HG02798 (cell line): Measurements from ENCODE around the gene SREBF2.
"Not testable (repeated sequence)": the region's sequence is repeated elsewhere in the genome, so short reads cannot be mapped to it uniquely, and the experiment has no call there.

Experiments used
- ATAC-seq: cut with Tn5 transposase; IDR thresholded peaks from one replicate; pipeline ENCODE4 v1.9.1; 2021; ENCODE audit warnings: mild to moderate bottlenecking; ENCODE audit not compliant: unreplicated experiment, poor library complexity

SREBF2 gene

DNA sequence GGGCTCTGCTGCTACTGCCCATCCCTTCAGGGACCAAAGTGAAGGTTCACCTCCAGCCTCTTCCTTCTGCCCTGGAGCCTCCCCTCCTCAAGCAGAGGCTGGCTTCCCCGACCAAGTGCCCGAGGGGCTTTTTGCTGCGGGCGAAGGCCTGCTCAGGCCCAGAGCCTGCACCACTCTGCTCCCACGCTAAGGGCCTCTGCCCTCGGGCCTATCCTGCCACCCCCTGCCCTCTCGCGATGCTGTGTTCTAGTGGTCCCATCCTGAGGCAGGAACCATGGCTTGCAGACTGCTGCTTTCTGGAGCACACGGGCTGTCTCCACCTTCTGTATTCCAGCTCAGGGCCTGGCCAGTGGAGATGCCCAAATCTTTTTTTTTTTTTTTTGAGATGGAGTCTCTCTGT is 102.6 kb downstream of the SREBF2 start:
- no peak for ATAC-seq

DNA sequence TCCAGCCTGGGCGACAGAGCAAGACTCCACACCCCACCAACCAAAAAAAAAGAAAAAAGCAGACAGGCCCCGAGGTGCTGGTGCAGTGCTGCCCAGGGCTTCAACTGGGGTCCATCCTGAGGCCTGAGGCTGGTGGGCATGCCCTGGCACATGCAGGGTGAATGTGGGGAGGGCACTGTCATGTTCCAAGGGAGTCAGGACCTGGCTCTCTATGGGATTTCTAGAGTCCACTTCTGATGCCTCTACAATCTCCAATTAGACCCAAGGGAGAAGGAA is 103.9 kb downstream of the SREBF2 start:
- ATAC-seq = no peak

DNA sequence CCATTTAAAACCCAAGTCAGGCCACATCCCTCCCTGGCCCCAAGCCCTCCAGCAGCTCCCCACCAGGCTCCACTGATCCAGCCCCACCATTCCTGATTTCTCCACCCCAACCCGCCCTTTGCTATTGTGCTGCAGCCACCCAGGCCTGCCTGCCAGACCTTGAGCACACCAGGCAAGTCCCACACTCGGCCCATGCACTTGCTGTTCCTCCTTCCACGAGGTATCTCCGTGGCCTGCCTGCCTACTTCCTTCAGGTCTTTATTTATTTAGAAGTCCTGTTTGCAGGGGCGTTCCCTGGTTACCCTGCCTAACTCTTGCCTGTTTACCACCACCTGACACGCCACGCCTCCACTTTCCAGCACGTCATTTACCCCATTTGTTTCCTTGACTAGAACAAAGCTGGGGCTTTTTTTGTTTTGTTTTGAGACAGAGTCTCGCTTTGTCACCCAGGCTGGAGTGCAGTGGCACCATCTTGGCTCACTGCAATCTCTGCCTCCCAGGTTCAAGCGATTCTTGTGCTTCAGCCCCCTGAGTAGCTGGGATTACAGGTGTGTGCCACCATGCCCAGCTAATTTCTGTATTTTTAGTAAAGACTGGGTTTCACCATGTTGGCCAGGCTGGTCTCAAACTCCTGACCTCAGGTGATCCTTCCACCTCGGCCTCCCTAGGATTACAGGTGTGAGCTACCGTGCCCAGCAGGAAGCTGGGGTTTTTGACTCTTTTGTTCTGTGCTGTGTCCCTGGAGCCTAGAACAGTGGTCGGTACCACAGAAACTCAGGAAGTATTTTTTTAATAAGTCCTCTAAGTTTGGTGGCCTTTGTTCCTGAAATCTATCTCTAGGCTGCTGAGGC is 107.3 kb downstream of the SREBF2 start:
- ATAC-seq = peak; percentile 63

DNA sequence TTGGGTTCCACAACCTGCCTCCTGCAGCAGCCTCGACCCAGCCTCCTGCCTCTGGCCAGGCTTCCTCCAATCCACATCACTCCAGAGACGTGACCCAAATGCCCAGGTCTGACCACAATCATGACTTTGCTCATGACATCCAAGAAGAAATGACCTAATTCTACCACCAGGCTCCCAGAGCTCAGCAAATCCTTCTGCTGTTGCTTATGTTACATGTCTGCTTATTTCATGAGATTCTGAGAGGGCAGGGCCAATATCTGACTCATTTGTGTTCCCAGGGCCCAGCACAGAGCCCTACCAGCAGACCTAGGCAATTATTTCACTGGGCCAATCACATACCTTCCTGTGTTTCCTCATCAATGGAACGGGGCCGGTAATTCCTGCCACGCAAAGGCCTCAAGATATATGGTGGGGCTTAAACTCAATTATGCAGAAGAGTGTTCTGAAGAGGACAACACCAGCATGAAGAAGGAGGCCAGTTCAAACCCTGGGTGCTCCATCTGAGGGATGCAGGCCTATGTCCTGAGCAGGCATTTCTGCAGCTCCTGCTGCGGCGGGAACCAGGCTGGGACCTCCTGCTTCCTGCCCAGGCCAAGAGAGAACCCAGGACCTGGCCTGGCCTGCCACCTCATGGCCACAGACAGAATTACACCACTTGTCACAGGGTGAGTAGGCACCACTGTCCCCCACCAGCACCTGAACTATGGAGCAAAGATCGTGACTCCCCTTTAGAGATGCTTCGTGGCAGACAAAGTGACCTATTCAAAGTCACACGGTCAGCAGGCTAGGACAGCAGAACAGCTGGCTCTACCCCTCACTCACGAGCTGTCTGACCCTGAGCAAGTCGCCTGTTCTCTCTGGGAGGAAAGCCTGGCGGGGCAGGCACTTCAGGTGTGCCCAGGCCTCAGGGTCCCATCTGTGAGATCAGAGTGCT is 108.2 kb downstream of the SREBF2 start:
- ATAC-seq = peak; percentile 39

DNA sequence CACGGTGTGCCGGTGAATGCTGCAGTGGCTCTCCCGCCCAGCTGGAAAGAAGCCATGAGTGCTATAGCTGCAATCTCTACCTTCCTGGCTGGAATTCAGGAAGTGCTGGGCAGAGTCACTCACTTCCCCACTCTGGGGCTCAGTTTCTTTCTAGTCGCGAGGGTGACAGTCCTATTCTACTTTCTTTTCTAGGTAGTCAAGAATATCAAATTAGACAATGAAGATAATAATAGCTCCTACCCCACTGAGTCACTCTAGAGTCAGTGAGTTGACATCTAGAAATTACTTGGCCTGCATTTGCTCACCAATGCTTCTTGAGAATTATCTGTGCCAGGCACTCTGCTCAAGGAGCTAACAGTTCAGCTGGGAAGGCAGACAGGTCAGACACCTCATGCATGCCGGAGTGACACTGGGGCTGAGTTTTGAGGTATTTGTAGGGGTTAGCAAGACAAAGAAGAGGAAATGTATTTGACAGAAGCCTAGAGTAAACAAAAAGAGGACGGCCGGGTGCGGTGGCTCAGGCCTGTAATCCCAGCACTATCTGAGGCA is 110.8 kb downstream of the SREBF2 start:
- no peak for ATAC-seq

DNA sequence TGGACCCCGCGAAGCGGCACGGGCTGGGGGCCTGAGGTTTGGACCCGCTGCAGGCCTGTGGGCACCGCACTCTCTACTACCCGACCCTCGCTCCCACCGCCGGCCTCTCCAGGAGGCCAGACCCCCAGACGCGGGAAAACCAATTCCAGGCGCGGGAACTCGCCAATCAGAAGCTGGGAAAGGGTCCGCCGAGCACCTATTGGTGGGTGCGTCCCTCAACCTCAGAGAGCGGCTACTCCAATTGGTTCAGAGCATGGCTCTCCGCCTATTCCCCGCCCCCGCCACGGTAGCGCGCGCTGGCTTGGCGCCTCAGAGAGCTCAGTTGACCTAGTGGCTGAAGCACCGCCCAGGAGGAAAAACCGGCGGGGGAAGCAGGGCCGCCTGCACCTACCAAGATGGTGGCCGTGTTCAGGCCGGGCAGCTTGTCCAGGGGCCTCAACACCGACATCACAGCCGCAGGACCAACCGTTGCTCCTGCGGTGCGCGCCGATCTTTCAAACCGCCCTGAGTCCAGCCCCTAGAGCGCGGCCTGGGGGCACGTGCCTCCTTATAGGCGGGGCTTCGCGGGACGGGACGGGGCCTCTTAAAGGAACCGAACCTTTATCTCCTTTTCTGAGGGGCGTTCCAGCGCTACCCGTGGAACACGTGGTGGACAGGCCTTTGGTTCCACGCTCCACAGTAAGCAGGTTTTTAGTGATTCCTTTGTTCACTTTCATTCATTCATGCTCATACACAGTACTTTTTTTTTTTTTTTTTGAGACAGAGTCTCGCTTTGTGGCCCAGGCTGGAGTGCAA is 113.9 kb downstream of the SREBF2 start, which contains the start of gene CENPM:
Gene CENPM (minus strand): TSS at position 524 of the 795 bp plus-strand sequence. CDS start 76 bp downstream, at position 448.
- ATAC-seq = peak; percentile 85

DNA sequence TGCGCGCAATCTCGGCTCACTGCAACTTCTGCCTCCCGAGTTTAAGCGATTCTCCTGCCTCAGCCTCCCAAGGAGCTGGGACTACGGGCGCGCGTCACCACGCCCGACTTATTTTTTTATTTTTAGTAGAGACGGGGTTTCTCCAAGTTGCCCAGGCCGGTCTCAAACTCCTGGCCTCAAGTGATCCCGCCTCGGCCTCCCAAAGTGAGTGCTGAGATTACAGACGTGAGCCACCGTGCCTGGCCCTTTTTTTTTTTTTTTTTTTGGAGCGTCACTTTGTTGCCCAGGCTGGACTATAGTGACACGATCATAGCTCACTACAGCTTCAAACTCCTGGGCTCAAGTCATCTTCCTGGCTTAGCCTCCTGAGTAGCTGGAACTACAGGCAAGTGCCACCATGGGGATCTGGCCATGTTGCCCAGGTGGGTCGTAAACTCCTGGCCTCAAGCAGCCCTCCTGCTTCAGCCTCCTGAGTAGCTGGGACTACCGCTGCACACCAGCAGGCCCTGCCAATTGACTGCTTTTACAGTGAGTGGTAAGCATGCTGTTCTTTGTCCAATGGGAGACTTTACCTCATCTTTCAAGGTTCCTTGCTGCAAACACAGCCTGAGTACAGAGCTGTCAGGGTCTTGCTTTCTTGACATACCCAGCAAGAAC is 114.6 kb downstream of the SREBF2 start:
- no peak for ATAC-seq

DNA sequence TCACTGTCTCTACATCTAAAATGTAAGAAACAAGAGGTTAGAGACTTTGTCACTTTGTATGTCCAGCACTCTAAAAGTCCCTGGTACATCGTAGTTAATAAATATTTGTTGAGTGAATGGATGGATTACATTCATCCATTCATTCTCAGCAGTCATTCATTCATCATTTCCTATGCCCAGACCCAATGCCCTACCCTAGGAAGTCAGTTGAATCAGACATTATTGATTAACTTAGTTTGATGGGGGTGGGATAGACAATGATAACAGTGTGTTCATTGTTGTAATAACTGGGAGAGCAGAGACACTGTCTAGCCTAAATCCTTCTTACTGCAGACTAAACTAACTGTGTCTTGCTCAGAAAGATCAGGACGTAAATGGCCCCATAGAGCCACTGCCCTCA is 115.2 kb downstream of the SREBF2 start:
- ATAC-seq = no peak

DNA sequence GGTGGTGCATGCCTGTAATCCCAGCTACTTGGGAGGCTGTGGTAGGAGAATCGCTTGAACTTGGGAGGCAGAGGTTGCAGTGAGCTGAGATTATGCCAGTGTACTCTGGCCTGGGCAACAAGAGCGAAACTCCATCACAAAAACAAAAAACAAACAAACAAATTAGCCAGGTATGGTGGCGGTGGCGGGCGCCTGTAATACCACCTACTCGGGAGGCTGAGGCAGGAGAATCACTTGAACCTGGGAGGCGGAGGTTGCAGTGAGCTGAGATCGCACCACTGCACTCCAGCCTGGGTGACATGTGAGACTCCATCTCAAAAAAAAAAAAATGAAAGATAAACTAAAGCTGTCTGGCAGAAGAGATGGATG is 116.0 kb downstream of the SREBF2 start:
- not testable (repeated sequence) for ATAC-seq

DNA sequence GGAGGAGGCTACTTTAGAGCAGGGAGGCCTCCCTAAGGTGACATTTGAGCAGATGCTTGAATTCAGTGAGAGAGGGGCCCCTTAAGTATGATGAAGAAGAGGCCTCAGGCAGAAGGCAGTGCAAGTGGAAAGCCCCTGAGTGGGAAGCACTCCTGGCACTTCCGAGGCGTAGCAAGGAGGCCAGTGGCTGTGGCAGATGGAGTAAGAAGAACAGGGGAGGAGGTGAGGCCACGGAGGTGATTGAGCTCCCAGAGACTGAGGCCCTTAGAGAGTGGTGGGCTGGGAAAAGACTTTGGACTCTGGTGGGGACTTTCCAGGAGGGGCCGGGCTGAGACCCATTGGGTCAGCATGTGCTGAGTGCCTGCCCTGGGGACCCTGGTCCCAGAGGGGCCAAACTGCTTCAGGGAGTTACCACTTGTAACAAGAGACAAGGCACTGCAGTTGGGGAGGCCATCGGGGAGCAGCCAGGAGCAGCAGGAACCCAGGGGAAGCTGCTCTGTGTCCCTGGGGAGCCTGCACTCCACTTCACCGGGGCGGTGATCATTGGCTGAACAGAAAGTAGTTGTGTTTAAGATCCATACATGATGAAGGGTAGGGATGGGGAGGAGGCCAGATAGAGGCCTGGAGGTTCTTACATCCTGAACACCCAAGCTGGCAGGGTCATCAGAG is 116.5 kb downstream of the SREBF2 start:
- ATAC-seq = no peak

DNA sequence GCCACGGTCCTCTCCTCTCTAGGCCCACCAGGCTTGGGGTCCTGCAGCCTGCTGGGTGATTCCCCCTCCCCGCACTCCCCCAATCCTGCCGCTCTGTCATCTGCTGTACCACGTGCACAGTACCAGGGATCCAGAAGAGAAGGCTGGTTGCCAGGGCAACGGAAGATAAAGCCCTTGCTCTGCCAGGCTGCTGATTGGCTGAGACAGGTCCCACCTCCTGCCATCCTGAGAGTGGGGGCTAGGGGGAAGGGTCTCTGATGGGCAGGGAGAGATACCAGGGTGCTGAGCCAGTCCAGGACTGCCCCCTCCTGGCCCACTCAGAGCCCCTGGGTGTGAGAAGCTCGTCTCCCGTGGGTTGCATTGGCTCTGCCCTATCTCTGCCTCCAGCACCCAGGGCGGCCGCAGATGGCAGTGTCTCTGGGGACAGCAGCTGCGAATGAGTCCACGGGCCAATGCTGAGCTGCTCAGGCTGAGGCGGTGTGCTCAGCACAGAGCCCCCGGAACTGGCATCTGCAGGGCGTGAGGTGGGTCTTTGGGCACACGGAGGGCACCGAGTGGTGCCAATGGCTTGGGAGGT is 119.1 kb downstream of the SREBF2 start, which contains the start of gene SMIM45:
Gene SMIM45 (plus strand): TSS at position 253 of the 577 bp plus-strand sequence.
- ATAC-seq = no peak

DNA sequence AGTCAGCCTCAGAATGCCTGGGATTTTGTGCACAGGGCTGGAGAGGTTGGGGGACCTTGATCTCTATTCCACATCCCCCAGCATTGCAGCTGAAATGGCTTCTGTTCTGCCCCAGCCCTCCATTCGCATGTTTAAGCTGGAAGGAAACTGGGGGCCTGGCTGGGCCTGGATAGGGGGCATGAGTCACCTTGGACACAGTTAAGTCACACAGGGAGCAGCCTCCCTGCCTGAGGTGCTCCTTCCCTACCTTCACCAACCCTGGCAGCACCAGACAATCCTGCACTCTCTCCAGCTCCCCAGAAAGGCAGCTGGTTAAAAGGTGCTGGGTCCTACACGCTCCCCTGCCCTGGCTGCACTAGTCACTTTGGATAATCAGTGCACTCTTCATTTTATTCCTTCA is 119.8 kb downstream of the SREBF2 start:
- no peak for ATAC-seq
